Spleen (tissue), 7 donors: ENCODE results near the gene HOMER1.

Experiments used
- CTCF ChIP-seq, 11 experiments: fragments of 200-600 bp in 7 of 11; fragments of 450-650 bp in 4 of 11; sonication (generic) in 4 of 11; IDR thresholded peaks in 8 of 11; conservative IDR thresholded peaks in 3 of 11; 1 replicate in 7 of 11; 2 replicates in 4 of 11; pipeline versions ENCODE4 v1.4.0 to v1.8.0; 2016 to 2021; ENCODE audit warnings: antibody characterized with exemption in 11 of 11, inconsistent platforms in 4 of 11, mild to moderate bottlenecking in 1 of 11
- POLR2A ChIP-seq, 3 donors: fragments of 450-650 bp; IDR thresholded peaks; one replicate each; pipeline ENCODE4 v1.5.1; 2017; ENCODE audit warnings: antibody characterized with exemption in 3 of 3, mild to moderate bottlenecking in 1 of 3
- POLR2AphosphoS5 ChIP-seq, 3 donors: sonication (generic); formaldehyde crosslinking; IDR thresholded peaks; one replicate each; pipeline ENCODE4 v1.5.1; 2017; ENCODE audit warnings: antibody characterized with exemption in 3 of 3
- donor health status: DM: no; HTN: no; CAD: no; lungs with moderate emphysema.
- donor health status: DM: no; HTN: no; CAD: no.
- donor health status: DM: no; HTN: no; CAD: no.

GRCh38 chr5:79401216-79401615 is 112.7 kb downstream of the HOMER1 start:
- no peak for TF ChIP-seq POLR2AphosphoS5 (IDR thresholded peaks at IDR 0.05)
- TF ChIP-seq CTCF (IDR thresholded peaks at IDR 0.05 in 8 of 11, conservative IDR thresholded peaks at IDR 0.05 in 3 of 11) = no peak
- TF ChIP-seq POLR2A (IDR thresholded peaks at IDR 0.05) = no peak
